ENCODE data around the gene XXYLT1. TPM values are rescaled to one million over a fixed set of nuclear protein-coding genes. Genes with fewer than 3 reads are reported as not detected.

Gene XXYLT1
- total RNA-seq, 1 donor from 2014 or later: 22.3 TPM

DNA sequence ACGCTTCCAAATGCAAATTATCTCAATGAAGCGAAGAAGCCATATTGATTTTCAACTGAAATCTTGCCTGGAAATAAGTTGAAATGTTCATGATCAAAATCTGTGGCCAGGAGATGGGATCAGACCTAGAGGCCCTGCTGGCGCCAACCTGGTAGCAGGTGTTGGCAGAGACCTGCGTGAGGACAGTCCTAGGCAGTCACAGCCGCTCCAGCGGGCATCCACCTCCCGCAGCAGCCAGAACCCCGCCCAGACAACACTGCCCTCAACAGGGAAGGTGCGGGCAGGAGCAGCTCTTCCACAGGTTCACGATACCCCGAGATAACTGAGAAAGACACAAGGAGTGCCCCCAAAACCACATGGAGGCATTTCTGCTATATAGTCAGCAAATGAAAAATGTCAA is 145.3 kb downstream of the XXYLT1 start:
- Mint-ChIP-seq H3K4me1 (ENCODE audit: low read depth, unreplicated experiment) (peaks cover 54% of the 10 kb centered on the region), H3K4me3 (ENCODE audit: unreplicated experiment) (peak overlapping the region; percentile 3), H3K36me3 (ENCODE audit: unreplicated experiment) (peaks cover 9% of the 10 kb centered on the region), H3K27ac (ENCODE audit: unreplicated experiment) (peak overlapping the region; percentile 60), H3K27me3 (ENCODE audit: unreplicated experiment) (peaks cover 6% of the 10 kb centered on the region), H3K9me3 (ENCODE audit: unreplicated experiment) (peaks cover 12% of the 10 kb centered on the region)
- TF ChIP-seq, protein P1, sequence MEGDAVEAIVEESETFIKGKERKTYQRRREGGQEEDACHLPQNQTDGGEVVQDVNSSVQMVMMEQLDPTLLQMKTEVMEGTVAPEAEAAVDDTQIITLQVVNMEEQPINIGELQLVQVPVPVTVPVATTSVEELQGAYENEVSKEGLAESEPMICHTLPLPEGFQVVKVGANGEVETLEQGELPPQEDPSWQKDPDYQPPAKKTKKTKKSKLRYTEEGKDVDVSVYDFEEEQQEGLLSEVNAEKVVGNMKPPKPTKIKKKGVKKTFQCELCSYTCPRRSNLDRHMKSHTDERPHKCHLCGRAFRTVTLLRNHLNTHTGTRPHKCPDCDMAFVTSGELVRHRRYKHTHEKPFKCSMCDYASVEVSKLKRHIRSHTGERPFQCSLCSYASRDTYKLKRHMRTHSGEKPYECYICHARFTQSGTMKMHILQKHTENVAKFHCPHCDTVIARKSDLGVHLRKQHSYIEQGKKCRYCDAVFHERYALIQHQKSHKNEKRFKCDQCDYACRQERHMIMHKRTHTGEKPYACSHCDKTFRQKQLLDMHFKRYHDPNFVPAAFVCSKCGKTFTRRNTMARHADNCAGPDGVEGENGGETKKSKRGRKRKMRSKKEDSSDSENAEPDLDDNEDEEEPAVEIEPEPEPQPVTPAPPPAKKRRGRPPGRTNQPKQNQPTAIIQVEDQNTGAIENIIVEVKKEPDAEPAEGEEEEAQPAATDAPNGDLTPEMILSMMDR (IDR thresholded peaks at IDR 0.05; ENCODE audit: partially characterized antibody, unreplicated experiment): no peak
- no peak for DNase-seq

DNA sequence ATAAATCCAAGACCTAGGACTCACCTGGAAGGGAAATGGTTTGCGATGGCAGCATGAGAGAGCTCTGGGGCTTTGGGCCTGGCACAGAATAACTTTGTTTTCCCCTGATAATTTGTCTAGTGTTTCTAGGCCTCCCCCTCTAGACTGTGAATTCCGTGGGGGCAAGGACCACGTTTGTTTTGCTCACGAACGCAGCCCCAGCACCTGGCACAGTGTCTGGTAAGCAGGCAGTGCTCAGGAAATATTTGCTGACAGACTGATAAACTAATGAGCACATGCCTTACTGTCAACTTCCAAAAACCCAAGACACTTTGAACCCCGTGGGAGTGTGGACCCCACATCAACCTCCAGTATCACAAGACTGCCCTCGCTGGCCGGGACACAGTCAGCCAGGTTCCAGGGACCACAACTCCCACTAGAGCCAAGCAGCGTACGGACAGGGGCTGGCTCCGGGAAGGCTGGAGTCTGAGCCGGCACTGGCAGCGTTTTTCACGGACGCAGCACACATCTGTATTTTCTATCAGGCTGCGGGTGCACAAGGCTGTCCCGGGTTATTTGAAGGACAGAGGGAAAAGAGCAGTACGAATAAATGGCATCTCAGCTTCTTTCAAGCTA is 146.5 kb downstream of the XXYLT1 start:
- H3K9me3 Mint-ChIP-seq (ENCODE audit: unreplicated experiment): peaks cover 12% of the 10 kb centered on the region
- peaks cover 6% of the 10 kb centered on the region for H3K27me3 Mint-ChIP-seq (ENCODE audit: unreplicated experiment)
- peak overlapping the region; percentile 43 for H3K4me3 Mint-ChIP-seq (ENCODE audit: unreplicated experiment)
- H3K4me1 Mint-ChIP-seq (ENCODE audit: low read depth, unreplicated experiment): peaks cover 55% of the 10 kb centered on the region
- H3K36me3 Mint-ChIP-seq (ENCODE audit: unreplicated experiment): no peaks in the 10 kb centered on the region
- peak overlapping the region; percentile 62 for H3K27ac Mint-ChIP-seq (ENCODE audit: unreplicated experiment)
- TF ChIP-seq, protein P1 (IDR thresholded peaks at IDR 0.05; ENCODE audit: partially characterized antibody, unreplicated experiment): no peak
- no peak for DNase-seq

DNA sequence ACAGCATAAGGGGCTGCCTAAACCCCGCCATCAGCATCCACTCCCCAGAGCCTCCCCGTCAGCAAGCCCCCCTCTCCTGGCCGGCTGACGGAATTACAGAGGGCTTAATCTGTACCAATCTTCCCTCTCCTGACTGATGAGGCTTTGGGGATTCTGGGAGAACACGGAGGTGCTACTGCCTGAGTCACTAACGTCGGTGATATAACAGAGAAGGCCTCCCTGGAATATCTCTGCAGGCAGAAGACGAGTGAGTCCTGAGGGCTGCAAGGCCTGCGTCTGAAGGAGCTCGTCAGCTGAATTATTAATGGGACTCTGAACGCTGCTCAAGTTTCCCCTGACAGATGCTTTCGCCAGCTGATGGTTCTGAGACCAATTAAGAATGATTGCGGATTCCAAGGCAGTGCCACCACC is 147.7 kb downstream of the XXYLT1 start:
- H3K9me3 Mint-ChIP-seq (ENCODE audit: unreplicated experiment): peaks cover 14% of the 10 kb centered on the region
- no peak overlapping the region for H3K4me3 Mint-ChIP-seq (ENCODE audit: unreplicated experiment)
- TF ChIP-seq, protein P1 (IDR thresholded peaks at IDR 0.05; ENCODE audit: partially characterized antibody, unreplicated experiment): peak; percentile 47
- H3K36me3 Mint-ChIP-seq (ENCODE audit: unreplicated experiment): no peaks in the 10 kb centered on the region
- H3K4me1 Mint-ChIP-seq (ENCODE audit: low read depth, unreplicated experiment): peaks cover 57% of the 10 kb centered on the region
- peak overlapping the region; percentile 62 for H3K27ac Mint-ChIP-seq (ENCODE audit: unreplicated experiment)
- peaks cover 6% of the 10 kb centered on the region for H3K27me3 Mint-ChIP-seq (ENCODE audit: unreplicated experiment)
- DNase-seq: peak; percentile 66

DNA sequence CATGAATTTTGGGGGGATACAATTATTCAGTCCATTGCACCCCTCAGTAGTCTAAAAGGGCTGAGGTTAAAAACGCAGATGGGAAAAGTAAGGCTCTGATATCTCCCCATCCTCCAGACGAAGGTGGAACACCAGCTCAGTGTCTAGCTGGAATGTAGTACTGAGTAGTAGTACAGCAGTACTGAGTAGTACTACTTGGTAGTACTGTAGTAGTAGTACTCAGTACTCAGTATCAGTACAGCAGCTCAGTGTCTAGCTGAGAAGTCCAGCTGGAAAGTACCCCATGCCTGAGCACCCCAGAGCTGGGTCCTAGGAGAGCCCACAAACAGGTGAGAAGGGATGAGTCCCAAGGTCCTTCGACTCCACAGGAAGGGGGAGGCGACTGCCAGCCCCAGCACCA is 148.7 kb downstream of the XXYLT1 start:
- Mint-ChIP-seq H3K36me3 (ENCODE audit: unreplicated experiment) (no peaks in the 10 kb centered on the region), H3K4me1 (ENCODE audit: low read depth, unreplicated experiment) (peaks cover 54% of the 10 kb centered on the region), H3K9me3 (ENCODE audit: unreplicated experiment) (peaks cover 12% of the 10 kb centered on the region), H3K4me3 (ENCODE audit: unreplicated experiment) (no peak overlapping the region), H3K27me3 (ENCODE audit: unreplicated experiment) (peaks cover 6% of the 10 kb centered on the region), H3K27ac (ENCODE audit: unreplicated experiment) (peak overlapping the region; percentile 62)
- TF ChIP-seq, protein P1 (IDR thresholded peaks at IDR 0.05; ENCODE audit: partially characterized antibody, unreplicated experiment): no peak
- no peak for DNase-seq

DNA sequence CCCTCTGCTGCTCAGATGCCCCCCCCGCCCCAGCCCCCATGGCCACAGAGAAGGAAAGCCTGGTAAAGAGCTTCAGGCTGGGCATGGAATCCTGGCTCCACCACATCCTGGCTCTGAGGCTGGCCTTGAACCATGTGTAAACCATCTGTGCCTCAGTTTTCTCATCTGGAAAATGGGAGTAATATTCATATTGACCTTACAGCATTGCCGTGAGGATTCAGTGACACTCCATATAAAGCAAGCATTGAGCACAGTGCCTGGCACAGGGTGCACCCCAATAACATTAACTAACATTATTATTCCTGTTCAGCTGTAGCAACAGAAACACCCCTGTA is 150.7 kb downstream of the XXYLT1 start:
- peak overlapping the region; percentile 22 for H3K27ac Mint-ChIP-seq (ENCODE audit: unreplicated experiment)
- TF ChIP-seq, protein P1 (IDR thresholded peaks at IDR 0.05; ENCODE audit: partially characterized antibody, unreplicated experiment): no peak
- no peak overlapping the region for H3K4me3 Mint-ChIP-seq (ENCODE audit: unreplicated experiment)
- no peaks in the 10 kb centered on the region for H3K36me3 Mint-ChIP-seq (ENCODE audit: unreplicated experiment)
- peaks cover 6% of the 10 kb centered on the region for H3K27me3 Mint-ChIP-seq (ENCODE audit: unreplicated experiment)
- H3K9me3 Mint-ChIP-seq (ENCODE audit: unreplicated experiment): peaks cover 13% of the 10 kb centered on the region
- peaks cover 48% of the 10 kb centered on the region for H3K4me1 Mint-ChIP-seq (ENCODE audit: low read depth, unreplicated experiment)
- no peak for DNase-seq

All from glutamatergic neuron (in vitro differentiated cells).